BE2C (cell line): ENCODE results near the gene NDRG2.

Source experiments
- DNase-seq: peaks from one replicate; pipeline ENCODE4 v3.0.0-alpha.2; 2020
- H3K27me3 ChIP-seq: fragments of 250-450 bp; sonication (Bioruptor Pico); 2 replicates; pipeline ENCODE4 v1.5.1; 2020; ENCODE audit warnings: mild to moderate bottlenecking
- H3K36me3 ChIP-seq: fragments of 250-450 bp; sonication (Bioruptor Pico); 2 replicates; pipeline ENCODE4 v1.5.1; 2020; ENCODE audit warnings: mild to moderate bottlenecking
- H3K4me1 ChIP-seq: fragments of 250-450 bp; sonication (Bioruptor Pico); 2 replicates; pipeline ENCODE4 v1.5.1; 2020
- H3K4me3 ChIP-seq: 2 replicates; pipeline ENCODE4 v1.5.1; 2011; ENCODE audit warnings: low read depth, low read length
- H3K9me3 ChIP-seq: fragments of 250-450 bp; sonication (Bioruptor Pico); 2 replicates; pipeline ENCODE4 v1.5.1; 2020
- TF ChIP-seq, protein P1 (sequence below): IDR thresholded peaks from 2 replicates; pipeline ENCODE4 v1.5.1; 2012; ENCODE audit warnings: mild to moderate bottlenecking, low read depth, low read length

The NDRG2 gene

DNA sequence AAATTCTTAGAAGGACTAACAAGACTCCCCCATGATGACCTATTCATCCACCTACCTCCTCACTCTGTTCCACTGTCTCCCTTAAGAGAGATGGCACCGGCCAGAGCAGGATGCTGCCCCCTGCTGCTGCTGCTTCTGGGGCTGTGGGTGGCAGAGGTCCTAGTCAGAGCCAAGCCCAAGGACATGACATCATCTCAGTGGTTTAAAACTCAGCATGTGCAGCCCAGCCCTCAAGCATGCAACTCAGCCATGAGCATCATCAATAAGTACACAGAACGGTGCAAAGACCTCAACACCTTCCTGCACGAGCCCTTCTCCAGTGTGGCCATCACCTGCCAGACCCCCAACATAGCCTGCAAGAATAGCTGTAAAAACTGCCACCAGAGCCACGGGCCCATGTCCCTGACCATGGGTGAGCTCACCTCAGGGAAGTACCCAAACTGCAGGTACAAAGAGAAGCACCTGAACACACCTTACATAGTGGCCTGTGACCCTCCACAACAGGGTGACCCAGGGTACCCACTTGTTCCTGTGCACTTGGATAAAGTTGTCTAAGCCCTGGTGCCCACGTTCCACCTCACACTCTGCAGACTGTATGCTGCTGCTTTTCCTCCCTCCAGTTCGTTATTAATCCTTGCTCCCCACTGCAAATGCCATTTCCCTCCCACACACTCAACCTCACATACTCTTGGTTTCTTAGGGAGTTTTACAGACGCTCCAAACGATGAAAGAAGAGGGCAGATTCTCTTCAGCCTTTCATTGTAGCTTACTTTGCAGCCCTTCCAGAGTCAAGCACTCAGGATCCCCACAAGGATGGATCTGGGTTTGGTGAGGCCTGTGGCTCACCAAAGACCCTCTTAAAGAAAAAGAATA, 33.2 kb upstream of the NDRG2 start, which contains the start of gene RNASE8:
RNASE8 (plus strand) TSS at position 20 of the 873 bp plus-strand sequence; CDS start at position 91, 71 bp downstream.
- no peaks in the 10 kb centered on the region for H3K36me3 ChIP-seq
- no peaks in the 10 kb centered on the region; the same call in 1 of the 2 replicates for H3K4me1 ChIP-seq
- TF ChIP-seq, protein P1, sequence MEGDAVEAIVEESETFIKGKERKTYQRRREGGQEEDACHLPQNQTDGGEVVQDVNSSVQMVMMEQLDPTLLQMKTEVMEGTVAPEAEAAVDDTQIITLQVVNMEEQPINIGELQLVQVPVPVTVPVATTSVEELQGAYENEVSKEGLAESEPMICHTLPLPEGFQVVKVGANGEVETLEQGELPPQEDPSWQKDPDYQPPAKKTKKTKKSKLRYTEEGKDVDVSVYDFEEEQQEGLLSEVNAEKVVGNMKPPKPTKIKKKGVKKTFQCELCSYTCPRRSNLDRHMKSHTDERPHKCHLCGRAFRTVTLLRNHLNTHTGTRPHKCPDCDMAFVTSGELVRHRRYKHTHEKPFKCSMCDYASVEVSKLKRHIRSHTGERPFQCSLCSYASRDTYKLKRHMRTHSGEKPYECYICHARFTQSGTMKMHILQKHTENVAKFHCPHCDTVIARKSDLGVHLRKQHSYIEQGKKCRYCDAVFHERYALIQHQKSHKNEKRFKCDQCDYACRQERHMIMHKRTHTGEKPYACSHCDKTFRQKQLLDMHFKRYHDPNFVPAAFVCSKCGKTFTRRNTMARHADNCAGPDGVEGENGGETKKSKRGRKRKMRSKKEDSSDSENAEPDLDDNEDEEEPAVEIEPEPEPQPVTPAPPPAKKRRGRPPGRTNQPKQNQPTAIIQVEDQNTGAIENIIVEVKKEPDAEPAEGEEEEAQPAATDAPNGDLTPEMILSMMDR: no peak
- no peaks in the 10 kb centered on the region for H3K27me3 ChIP-seq
- no peak for DNase-seq
- H3K4me3 ChIP-seq: no peak within 1 kb of the TSS
- no peaks in the 10 kb centered on the region for H3K9me3 ChIP-seq

DNA sequence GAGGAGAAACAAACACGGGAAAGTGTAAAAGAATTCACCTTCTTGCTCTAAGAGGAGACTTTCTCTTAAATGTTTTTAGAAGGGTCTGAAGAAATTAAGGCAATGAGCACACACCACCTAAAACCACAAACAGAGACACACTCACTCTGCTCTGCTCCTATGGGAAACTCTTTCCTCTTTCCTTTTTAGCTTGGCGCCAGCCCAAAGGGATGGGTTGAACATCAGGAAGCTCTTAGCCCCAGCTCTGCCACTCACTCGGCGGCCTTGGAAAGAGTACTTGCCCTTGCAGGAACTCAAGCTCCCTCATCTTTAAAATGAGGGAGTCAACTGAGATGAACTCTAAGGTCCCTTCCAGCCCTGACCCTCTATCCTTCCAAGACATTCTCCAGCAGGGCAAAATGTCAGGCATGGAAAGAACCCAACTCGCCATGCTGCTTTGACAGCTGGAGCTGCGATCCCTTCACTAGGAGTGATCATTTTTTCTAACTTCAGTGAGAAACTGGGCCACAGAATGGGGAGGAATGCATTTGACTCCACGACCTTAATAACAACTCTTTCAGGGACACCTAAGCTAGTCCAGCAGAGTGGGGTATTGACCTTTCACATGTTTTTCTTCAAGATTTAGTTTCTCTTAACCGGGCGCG, 31.8 kb upstream of the NDRG2 start:
- Histone ChIP-seq H3K9me3 (no peaks in the 10 kb centered on the region), H3K36me3 (no peaks in the 10 kb centered on the region), H3K4me1 (no peaks in the 10 kb centered on the region; the same call in 1 of the 2 replicates), H3K4me3 (no peak overlapping the region), H3K27me3 (no peaks in the 10 kb centered on the region)
- DNase-seq: no peak
- TF ChIP-seq, protein P1: no peak

DNA sequence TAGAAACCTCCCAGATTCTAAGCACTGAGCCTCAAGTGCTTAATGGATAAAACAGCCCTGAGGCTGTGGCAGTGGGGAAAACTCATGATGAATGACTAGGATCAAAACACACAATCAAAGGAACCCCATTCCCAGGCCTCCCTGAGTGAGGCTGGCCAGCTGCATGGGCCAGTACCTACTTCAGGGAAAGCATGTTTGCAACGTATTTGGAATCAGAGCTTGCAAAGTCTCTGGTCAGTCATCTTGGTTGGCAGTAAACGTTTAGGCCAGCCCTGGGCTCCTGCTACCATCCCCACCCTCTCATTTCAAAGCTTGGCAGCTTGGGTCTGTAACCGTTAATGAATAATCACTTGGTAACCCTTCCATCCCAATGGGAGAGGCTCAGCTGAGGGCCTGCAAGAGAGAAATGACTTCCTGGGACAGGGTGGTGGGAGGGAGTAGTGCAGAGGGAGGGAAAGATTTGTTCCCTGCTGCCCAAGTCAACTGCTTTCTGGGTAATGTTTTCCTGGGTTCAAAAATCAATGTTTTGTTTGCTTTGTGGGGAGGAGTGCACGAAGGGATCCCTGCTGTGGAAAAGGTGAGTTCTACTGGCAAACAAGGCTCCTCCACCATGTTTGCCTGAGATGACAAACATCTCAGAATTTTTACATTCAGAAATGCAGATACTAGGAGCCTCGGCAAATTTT, 30.7 kb upstream of the NDRG2 start:
- DNase-seq: no peak
- Histone ChIP-seq H3K9me3 (no peaks in the 10 kb centered on the region), H3K36me3 (no peaks in the 10 kb centered on the region), H3K4me1 (no peaks in the 10 kb centered on the region; the same call in 1 of the 2 replicates), H3K4me3 (no peak overlapping the region), H3K27me3 (no peaks in the 10 kb centered on the region)
- TF ChIP-seq, protein P1: no peak

DNA sequence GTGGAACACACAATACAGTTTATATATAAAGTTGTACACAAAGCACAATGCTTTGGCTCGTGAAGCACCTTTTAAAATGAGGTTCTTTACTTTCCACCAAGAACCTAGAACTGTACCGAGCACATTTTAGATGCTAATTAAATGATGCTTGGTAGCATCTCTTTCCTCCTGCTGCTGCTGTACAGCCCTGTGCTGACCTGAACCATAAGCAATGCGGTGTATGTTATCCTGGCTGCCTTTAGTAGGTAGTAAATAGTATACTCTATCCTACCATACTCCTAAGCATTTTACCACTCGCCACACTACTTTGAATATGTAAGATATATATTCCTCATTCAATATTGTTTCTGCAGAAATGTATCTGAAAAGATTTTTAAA, 29.9 kb upstream of the NDRG2 start:
- no peaks in the 10 kb centered on the region for H3K9me3 ChIP-seq
- DNase-seq: no peak
- no peaks in the 10 kb centered on the region; the same call in 1 of the 2 replicates for H3K4me1 ChIP-seq
- H3K36me3 ChIP-seq: no peaks in the 10 kb centered on the region
- TF ChIP-seq, protein P1: no peak
- H3K4me3 ChIP-seq: no peak overlapping the region
- no peaks in the 10 kb centered on the region for H3K27me3 ChIP-seq

DNA sequence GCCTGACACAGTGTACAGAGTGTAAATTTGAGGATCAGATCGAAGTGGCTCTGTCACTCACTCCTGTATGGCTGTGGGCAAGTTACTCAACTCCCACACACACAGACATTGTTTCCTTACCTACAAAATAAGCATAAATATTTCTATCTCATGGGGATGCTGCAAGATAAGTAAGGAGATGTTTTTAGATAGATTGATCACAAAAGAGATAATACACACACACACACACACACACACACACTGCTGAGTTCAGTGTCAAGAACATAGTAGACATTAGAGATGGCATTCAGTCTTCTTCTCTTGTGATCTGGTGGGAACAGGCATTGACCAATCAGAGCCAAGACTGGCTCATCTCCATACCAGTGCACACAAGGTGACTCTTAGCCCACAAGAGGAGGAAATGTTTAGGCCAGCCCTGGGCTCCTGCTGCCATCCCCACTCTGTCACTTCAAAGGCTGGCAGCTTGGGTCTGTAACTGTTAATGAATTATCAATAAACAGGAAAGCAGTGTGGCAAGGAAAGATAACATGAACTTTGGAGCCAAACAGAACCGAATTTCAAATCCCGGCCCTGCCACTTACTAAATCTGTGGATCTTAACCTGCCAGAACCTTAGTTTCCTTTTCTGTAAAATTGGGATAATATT, 29.4 kb upstream of the NDRG2 start:
- H3K9me3 ChIP-seq: no peaks in the 10 kb centered on the region
- no peaks in the 10 kb centered on the region for H3K36me3 ChIP-seq
- H3K4me1 ChIP-seq: no peaks in the 10 kb centered on the region; the same call in 1 of the 2 replicates
- TF ChIP-seq, protein P1: no peak
- no peak for DNase-seq
- H3K27me3 ChIP-seq: no peaks in the 10 kb centered on the region
- no peak overlapping the region for H3K4me3 ChIP-seq
